NCI-H1105 (cell line): ENCODE results near the gene SYNPO.
A peak's percentile ranks its signal among the peaks of the same experiment; 100 is the strongest.

ENCODE experiments used
- DNase-seq: peaks from one replicate; lab custom pipeline; 2025; lab: John Stamatoyannopoulos, UW

SYNPO gene, protein sequence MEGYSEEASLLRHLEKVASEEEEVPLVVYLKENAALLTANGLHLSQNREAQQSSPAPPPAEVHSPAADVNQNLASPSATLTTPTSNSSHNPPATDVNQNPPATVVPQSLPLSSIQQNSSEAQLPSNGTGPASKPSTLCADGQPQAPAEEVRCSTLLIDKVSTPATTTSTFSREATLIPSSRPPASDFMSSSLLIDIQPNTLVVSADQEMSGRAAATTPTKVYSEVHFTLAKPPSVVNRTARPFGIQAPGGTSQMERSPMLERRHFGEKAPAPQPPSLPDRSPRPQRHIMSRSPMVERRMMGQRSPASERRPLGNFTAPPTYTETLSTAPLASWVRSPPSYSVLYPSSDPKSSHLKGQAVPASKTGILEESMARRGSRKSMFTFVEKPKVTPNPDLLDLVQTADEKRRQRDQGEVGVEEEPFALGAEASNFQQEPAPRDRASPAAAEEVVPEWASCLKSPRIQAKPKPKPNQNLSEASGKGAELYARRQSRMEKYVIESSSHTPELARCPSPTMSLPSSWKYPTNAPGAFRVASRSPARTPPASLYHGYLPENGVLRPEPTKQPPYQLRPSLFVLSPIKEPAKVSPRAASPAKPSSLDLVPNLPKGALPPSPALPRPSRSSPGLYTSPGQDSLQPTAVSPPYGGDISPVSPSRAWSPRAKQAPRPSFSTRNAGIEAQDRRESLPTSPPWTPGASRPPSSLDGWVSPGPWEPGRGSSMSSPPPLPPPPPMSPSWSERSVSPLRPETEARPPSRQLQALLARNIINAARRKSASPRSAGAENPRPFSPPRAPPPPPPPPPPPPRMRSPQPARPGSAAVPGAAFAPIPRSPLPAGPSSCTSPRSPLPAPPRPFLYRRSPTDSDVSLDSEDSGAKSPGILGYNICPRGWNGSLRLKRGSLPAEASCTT

DNA sequence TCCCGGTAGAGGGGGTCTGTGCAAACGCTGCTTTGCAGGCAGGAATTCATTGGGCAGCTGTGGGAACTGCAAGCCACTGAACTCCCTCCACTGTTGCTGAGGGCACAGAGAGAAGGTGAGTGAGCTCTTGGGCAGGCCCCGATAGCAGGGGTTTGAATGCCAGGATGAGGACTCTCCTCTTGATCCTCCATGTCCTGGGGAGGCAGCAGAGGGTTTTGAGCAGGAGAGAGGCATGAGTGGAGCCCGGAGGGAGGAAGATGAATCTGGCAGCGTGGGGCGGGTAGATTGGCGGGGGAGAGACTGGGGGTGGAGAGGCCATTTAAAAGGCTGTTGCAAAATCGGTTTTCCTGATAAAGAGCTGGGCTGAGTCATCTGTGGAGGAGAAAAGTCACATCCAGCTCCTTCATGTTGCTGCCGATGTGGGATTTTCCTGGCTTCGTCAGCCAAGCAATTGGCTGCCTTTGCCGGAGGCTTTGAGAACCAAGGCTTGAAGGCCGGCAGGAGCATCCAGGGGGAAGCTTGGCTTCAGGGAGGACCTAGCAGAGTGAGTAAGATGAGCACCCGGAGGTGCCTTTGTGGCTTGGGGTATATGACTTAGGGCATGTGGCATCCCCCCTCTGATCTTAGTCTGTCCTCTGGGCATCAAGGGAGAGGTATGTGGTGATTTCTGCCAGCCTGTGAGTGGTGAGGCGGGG, at the start of gene SYNPO:
SYNPO (plus strand) TSS at position 350 of the 695 bp plus-strand sequence. CDS start 7,616 bp downstream, outside the sequence.
- DNase-seq: no peak

DNA sequence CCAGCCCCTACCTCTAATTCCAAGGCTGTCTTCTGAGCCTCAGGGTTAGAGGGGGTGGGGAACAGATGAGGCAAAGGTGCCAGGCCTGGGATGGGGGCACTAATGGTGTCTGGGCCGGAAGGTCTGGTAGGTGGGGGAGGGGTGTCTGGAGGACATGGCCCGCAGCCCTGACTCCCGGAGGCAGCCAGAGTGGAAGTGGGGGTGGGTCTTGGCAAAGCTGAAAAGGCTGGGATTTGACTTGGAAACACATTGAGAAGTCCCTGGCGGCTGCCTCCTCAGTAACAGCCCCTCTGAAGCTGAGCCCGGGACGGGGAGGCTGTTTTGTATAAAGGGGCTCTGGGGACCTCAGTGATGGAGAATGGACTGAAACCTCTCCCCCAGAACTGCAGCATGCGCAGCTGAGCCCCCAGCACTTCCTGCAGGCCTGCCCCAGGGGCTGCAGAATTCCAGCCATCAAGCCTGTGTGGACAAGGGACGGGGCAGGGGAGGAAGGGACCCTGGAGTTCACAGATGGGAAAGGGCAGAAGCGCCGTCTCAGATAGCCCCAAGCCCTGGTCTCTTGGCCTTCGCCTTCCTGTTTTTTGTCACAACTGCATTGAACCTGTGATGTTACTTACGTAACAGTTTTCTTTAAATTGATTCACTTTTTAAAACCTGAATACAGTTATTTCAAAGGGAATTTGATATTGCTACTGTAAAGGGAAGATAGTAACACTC, 49.3 kb upstream of the SYNPO start:
- no peak for DNase-seq

DNA sequence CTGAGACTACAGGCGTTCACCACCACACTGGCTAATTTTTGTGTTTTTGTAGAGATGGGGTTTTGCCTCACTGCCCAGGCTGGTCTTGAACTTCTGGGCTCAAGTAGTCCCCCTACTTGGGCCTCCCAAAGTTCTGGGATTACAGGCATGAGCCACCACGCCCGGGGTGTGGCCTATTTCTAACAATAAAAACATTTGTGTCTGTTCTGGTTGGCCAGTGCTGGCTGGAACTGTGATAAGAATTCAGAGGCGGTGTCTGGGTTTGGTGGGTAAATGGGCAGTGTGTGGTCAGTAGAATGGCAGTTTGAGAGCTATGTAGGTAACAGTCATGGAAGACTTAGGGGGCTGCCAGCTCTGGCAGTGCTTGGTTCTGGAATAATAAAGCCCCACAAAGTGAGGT, 46.9 kb upstream of the SYNPO start:
- DNase-seq: no peak

DNA sequence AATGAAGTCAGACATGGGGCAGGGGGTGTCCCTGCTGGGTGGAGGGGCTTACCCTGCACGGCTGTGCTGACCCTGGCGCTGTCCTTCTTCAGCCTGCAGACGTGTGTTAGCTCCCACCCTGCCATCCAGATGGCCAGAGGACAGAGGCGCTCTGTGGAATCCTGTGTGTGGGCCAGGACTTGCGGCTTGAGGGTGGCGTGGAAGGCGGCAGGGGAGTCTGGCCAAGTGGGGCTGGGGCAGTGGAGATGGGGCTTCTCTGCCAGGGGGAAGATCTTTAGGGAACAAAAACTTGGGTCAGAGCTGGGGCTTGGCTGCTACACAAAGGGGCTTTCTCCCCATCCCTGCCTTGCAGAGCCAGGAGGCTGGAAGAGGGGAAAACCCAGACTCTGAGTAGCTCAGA, 46.5 kb upstream of the SYNPO start:
- DNase-seq: no peak

DNA sequence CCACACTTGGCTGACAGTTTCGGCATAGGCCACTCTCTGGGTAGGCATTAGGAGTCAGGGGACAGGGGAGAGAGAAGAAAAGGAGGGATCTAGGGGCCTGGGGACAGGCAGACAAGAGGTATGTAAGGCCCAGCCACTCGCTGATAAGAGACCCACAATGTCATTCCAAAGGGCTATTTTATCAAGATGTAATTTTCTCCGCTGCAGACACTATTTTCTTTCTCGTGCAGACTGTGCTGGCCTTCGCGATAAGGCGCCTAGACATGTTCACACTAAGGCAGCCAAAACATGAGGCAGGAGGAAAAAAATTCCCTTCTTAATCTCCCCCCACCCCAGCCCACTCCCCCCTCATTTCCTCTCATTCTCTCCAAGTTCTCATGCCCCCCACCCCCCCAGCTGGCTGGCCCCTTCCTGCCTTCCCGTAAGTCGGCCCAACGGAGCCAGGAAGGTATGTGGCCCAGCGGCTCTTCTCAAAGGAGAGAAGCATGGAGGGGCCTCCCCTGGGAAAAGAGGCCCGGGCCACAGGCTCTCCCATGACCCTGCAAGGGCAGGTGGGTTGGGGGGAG, 44.9 kb upstream of the SYNPO start:
- no peak for DNase-seq

DNA sequence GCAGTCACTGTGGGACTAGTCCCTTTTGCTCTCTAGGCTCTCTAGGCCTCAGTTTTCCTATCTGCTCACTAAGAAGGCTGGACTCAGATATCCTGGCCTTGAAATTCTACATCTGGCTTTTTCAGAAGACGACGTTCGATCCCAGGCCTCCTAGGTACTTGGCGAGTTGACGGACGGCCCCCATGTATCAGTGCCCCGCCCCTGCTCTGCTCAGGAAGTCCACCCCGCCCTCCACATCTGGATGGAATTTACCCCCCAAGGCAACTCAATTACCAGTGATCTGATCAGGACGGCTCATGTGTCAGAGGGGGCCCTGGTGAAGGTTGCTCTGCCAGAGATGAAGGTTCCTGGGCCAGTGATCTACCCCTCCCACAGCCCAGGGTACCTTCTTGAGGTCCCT, 44.1 kb upstream of the SYNPO start:
- DNase-seq: no peak

DNA sequence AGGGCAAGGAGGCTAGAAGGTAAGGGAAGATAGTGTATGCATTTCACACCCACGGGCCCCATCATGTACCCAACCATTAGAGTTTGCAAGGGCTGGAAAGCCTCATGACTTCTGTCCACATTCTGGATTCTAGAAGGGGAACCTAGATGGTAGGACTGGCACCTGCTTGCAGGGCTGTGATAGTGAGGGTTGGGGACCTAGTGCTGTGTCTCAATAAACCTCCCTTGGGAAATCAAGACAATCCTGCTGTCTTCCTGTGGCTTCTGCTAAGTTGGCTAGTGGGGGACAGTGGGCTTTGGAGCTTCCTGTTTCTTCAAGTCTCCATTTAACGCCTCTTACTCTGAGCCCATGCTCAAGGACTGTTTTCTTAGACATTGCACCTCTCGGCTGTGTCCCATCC, 43.6 kb upstream of the SYNPO start:
- no peak for DNase-seq

DNA sequence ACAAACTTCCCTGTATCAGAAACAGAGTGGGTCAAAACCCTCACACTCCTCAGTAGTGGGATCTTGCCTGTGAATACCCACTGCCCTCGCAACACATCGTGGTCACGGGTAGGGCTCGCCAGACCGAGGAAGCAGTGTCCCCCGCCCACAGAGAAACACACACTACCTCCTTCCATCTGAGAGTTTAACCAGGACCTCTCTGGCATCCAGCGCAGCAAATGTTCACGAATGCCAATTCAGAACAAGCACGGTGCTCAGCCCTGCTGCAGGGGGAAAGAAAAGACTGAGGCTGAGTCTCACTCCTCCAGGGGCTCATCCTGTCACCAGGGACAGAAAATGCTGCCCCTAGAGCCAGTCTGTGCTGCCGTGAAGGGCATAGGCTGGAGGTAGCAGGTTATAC, 42.5 kb upstream of the SYNPO start:
- DNase-seq: no peak

DNA sequence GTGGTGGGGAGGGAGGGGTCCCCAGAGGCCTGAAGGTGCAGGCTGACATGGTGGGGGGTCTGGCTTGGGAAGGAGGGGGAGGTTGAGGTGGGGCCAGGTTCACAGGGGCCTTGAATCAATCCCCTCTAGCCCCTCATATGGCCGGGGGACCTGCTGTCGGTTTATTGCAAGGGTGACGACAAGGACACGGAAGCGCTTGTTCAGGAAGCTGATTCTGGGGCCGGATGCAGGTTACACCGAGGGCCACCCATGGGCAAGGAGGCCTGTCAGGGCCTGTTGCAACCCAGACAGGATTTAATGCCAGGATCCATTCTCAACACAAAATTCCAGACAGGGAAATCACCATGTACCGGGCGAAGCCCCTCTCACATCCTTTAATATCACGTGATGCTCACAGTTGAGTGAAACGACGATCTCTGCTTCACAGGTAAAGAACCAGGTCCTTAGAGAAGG, 41.6 kb upstream of the SYNPO start:
- no peak for DNase-seq

DNA sequence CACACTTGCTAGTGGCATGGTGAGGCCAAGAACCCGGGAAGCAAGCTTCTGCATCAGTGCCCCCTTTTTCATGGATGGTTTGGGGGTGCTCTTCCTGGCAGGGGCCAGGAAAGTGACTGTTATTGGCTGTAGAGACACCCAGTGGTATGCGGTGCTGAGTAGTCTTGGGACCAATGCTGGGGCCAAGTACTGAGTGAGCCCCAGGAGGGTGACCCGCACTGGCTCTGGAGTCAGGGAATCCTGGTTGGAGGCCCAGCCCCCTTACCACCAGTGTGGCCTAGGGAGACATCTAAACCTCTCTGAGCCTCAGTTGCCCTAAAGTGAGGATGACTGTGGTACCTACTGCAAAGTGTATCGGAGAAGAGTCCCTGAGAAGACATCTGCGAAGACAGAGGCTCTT, 41.2 kb upstream of the SYNPO start:
- DNase-seq: no peak

DNA sequence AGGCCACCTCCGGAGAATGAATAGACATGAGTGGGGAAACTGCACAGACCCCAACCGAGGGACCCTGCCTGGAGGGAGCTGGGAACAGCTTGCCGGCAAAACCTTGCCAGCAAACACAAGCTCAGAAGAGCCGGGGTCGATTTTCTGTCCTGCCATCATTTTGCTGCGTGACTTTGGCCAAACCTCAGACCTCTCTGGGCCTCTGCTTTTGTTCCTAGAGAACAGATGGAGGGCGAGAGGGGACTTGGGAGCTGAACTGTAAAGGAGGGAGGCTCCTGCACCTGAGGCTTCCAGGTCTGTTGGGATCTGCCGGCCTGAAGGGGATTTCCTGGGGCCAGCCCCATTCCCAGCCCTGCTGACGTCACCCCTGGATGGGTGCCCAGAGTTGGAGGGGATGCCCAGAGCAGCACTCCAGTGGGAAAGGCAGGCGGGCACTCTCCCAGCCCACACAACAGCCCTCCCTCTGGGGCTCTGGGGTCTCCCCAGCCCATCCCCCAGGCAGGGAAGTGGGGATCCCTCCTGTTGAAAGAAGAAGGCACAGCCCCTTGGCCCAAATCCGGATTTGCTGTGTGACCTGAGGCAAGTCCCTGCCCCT, 40.4 kb upstream of the SYNPO start:
- DNase-seq: peak; percentile 5

DNA sequence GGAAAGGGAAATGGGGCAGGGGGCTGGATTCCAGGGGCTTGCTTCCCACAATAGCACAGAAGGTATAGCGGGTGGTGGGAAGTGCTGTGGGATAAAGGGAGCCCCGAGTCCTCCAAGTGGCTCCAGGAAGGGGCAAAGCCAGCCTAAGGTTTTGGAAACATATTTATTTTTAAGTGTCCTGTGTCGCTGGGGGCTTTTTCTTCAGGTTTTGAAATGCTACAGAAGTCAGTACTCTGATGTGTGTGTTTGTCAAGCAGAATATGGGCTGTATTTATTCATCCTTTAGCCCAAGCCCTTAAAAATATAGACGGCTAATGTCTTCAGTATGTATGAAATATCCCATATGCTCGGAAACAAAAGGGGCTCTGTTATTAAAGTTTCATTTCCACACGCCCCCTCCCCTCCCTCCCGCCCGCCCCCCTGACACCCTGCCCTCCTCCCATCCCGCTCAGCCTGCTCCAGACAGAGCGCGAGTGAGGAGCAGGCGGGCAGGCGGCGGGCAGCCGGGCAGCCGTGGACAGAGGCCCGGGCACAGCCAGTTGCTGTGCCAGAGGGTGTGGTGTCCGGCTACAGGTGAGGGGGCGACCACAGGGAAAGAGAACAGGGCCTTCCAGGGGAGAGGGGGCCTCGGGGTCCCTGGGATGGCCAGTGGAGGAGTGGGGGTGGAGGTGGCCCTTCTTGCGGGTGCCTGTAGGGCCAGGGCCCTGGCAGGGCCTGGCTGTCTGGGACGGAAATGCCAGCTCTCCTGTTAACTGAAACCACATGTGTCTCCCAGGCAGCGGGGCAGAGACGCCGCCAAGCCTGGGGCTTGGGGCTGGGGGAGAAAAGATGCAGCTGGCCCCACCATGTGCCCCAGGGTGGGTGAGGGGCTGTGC, 39.6 kb upstream of the SYNPO start:
- DNase-seq: no peak

DNA sequence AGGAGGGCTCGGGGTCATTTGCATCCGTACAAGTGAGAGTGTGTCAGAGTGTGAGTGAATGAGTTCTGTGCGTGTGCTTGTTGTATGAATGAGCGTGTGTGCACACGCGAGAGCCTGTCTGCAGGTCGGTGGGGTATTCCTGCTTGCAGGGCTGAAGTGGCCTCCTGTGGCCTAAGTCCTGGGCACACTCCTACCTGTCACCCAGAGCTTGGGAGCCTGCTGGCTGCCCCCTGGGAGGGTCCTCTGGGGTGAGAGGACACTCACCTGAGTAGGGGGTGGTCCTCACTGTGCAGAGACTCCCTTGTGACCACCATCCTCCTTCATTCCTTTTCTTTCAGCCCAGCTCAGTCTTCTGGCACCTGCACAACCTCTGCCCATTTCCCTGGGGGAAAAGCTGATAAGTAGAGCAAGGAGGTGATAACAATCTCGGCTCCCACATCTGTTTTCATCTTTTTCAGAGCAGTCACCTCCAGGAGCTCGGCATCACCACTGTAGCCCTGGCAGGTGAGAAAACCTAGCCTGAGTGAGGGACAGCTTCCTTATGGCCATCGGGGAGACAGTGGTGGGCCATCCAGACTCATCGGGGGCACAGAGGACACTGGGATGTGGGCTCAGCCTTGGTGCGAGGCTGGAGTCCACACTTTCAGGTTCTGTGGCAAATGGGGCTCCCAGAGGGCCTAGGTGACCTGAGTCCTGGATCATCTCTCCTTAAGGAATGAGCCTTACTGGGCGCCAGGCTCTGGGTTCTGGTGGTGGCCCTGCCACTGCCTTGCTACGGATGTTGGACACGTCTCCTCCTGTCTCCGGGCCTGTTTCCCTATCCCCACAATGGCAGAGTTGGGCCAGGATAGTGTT, 38.7 kb upstream of the SYNPO start:
- no peak for DNase-seq

DNA sequence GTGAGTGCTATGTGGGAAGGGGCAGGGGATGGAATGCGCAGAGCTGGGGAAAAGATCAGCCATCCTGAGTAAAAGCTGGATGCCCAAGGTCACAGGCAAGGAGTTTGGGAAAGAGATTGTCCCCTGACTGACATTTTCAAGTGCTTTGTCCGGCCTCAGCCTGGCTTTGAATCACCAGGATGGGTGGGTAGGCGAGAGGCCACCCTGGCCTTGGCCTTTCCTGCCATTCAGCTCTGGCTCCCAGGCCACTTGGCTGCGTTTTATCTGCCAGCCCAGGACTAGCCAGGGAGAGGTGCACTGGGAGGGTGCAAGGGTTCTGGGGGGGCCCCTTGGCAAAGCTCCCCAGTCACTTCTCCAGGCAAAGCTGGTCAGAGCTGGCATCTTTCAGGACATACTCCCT, 37.4 kb upstream of the SYNPO start:
- no peak for DNase-seq

DNA sequence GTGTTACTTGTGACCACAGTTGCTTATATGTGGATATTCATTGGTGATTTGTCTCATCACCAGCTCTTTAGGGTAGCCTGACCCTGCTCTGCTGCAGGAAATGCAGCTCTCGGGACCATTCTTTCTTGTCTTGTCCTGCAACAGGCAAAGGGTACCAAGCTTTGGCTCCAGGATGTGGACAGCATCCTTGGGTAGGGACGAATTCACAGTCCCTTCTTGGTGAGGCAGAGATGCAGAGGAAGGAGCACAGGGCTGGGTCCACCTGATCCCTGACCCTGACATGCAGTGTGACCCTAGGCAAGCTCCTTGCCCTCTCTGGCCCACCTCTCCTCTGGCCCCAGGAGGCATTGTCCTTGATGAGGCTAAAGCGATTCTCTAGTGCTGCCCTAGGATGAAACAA, 37.0 kb upstream of the SYNPO start:
- no peak for DNase-seq

DNA sequence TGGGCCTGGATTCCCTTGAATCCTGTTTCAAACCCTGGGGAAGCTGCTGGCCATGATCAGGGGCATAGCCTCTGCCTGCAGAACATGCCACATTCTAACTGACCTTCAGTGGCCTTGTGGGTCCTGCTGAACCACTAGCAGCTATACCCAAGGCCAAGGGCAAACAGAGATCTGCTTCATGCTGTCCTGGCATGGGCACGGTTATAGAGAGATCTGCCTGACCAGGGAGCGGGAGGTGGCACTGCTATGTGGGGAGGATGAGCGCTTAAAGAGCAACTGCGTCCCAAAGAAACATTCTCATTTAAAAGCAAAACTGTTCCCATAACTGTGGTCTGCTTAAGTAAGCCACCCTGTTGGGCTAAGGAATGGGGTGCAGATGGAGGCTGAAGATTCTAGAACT, 36.5 kb upstream of the SYNPO start:
- no peak for DNase-seq

DNA sequence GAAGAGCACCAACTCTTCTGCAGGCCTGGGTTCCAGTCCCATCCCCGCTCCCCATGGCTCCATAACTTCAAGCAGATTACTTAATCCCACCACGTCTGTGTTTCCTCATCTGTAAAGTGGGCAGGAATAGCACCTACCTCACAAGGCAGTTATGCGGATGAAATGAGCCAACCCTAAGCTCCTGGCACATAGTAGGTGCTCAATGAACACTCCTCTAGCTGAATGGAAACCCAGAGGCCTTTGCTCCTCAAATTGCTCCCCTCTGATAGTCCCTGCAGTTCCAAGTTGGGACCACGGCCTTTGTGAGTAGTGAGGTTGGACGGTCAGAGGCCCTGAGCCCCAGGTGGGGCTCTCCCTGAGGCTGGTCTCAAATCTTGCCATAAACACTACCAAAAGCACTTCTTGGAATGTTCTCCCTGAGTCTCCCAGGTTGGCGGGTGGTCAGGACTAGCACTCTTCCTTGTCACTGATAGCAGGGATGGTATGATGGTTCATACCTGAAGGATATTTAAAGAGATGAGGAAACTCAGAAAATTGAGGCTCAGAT, 35.5 kb upstream of the SYNPO start:
- no peak for DNase-seq

DNA sequence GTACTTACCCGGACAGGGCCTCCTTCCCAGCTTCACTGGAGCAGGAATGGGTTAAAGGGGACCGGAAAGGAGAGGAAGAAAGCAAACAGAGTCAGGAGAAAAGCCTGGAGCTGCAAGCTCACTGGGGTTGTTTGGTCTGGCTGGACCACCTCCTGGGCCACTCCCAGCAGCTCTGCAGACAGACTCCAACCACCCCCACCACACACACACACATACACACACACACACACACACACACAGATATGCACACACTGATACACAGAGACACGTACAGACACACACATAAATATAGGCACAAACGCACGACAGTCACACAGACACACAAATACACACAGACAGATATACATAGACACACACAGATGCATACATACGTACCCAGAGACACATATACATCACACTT, 34.9 kb upstream of the SYNPO start:
- no peak for DNase-seq

DNA sequence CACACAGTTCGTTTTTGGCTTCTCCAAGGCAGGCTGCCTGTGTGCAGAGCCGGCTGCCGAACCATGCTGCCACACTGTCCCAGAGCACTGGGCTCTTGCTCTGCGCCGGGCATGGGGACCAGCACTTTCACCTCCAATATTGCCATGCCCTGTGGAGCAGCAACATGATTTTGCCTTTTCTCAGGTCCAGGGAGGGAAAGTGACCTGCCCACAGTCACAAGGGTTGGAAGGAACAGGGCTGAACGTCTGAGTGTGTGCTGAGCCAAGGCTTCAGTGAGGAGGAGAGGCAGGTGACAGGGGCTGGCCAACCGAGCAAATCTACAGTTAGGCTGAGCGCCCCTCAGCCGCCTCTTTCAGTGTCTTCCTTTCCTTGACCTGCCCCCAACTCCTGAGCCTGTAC, 34.0 kb upstream of the SYNPO start:
- no peak for DNase-seq
